ENCODE results near the gene CARF.

GRCh38 chr2:203035879-203036470 is 123.9 kb downstream of the CARF start:
- TF ChIP-seq EP300 (IDR thresholded peaks at IDR 0.05; ENCODE audit: borderline replicate concordance), result no peak
- no peak for TF ChIP-seq YY1 (IDR thresholded peaks at IDR 0.05; ENCODE audit: low read depth)
- TF ChIP-seq MAX (IDR thresholded peaks at IDR 0.05), result no peak
- TF ChIP-seq RAD21 (IDR thresholded peaks at IDR 0.05; ENCODE audit: low read depth), result no peak
- no peak for TF ChIP-seq USF1 (IDR thresholded peaks at IDR 0.05)
- no peak for TF ChIP-seq NFIC (IDR thresholded peaks at IDR 0.05)
